ENCODE results near the gene WWOX.

GRCh38 chr16:78258375-78259065 lies 159.1 kb downstream of the WWOX start:
- TF ChIP-seq REST (IDR thresholded peaks at IDR 0.05; ENCODE audit: insufficient read depth in 1 of 2, low read depth in 2 of 2, low read length in 2 of 2): no peak
- no peak for TF ChIP-seq TAF1 (IDR thresholded peaks at IDR 0.05; ENCODE audit: borderline replicate concordance, insufficient read depth, low read length)
- no peak for TF ChIP-seq SIN3A (IDR thresholded peaks at IDR 0.05; ENCODE audit: borderline replicate concordance, insufficient read depth, low read length)
- no peak for TF ChIP-seq POLR2AphosphoS5 (IDR thresholded peaks at IDR 0.05; ENCODE audit: low read depth, low read length)
- no peak for TF ChIP-seq FOXP2 (optimal IDR thresholded peaks at IDR 0.05; ENCODE audit: borderline replicate concordance, extremely low read depth, extremely low read length, insufficient read depth)
